Transverse colon (tissue), 4 donors: Measurements from ENCODE around the gene DHRS12. TPM values are rescaled to one million over a fixed set of nuclear protein-coding genes. Genes with fewer than 3 reads are reported as not detected.

Experiments
- DNase-seq: peaks from one replicate; pipeline ENCODE4 v3.0.0-alpha.2; 2019
- H3K27ac ChIP-seq, 4 donors: fragments of 200-600 bp; sonication (generic); 2 replicates each; pipeline ENCODE4 v1.5.1; 2016 to 2018; ENCODE audit warnings: inconsistent platforms in 4 of 4
- H3K27me3 ChIP-seq: fragments of 200-600 bp; sonication (generic); 2 replicates; pipeline ENCODE4 v1.5.1; 2017; ENCODE audit warnings: inconsistent platforms
- H3K36me3 ChIP-seq, 4 donors: fragments of 200-600 bp; sonication (generic); 2 replicates each; pipeline ENCODE4 v1.5.1; 2017 to 2019; ENCODE audit warnings: inconsistent platforms in 4 of 4
- H3K4me1 ChIP-seq, 4 donors: fragments of 200-600 bp; sonication (generic); 2 replicates each; pipeline ENCODE4 v1.5.1; 2017 to 2020; ENCODE audit warnings: inconsistent platforms in 4 of 4
- H3K4me3 ChIP-seq, 4 donors: fragments of 200-600 bp; sonication (generic); 1 replicate in 1 of 4; 2 replicates in 3 of 4; pipeline versions ENCODE4 v1.5.1 to v1.6.1; 2017 to 2019; ENCODE audit warnings: inconsistent platforms in 4 of 4
- H3K9me3 ChIP-seq, 2 donors: fragments of 200-600 bp; sonication (generic); 2 replicates each; pipeline ENCODE4 v1.5.1; 2017 to 2019; ENCODE audit warnings: inconsistent platforms in 2 of 2
- EP300 ChIP-seq: sonication (generic); formaldehyde crosslinking; IDR thresholded peaks from one replicate; pipeline ENCODE4 v1.6.1; 2017; ENCODE audit warnings: antibody characterized with exemption, low read depth
- POLR2A ChIP-seq: fragments of 450-650 bp; IDR thresholded peaks from one replicate; pipeline ENCODE4 v1.6.1; 2016; ENCODE audit warnings: antibody characterized with exemption, mild to moderate bottlenecking, moderate library complexity
- POLR2AphosphoS5 ChIP-seq, 3 donors: sonication (generic); formaldehyde crosslinking; IDR thresholded peaks; one replicate each; pipeline ENCODE4 v1.6.1; 2016; ENCODE audit warnings: antibody characterized with exemption in 3 of 3
- WGBS, 2 donors: methylation state at CpG; one replicate each; pipeline ENCODE4 v1.1.5; 2018; ENCODE audit warnings: low coverage in 1 of 2; 5-methylcytosine and 5-hydroxymethylcytosine counted together
- in situ Hi-C, 4 donors: fragments of 200-750 bp; cut with MboI; loops; one replicate each; pipeline versions ENCODE4 v1.15.0 to v1.15.1; 2017; ENCODE audit warnings: low sequenced_read_pairs in 3 of 4, low pct_ligation_motif_present in 1 of 4, low pct_unique_long_range_greater_than_20kb in 1 of 4
- intact Hi-C: fragments of 100-400 bp; cut with DNase I; formaldehyde crosslinking; loops from one replicate; pipeline ENCODE4 v1.15.1; 2023; ENCODE audit warnings: low total_unique reads
- total RNA-seq, 4 donors: library from RNA; depleted of rRNA; stranded (reverse); fragments of >200 nt; gene quantifications; one replicate each; pipeline ENCODE4 v1.1.0, GENCODE V29; 2016
- TF ChIP-seq, protein P1 (sequence below), 5 experiments: fragments of 200-600 bp in 3 of 5; fragments of 450-650 bp in 2 of 5; sonication (generic) in 3 of 5; IDR thresholded peaks; 1 replicate in 2 of 5; 2 replicates in 3 of 5; pipeline ENCODE4 v1.5.1; 2016 to 2017; ENCODE audit warnings: antibody characterized with exemption in 5 of 5, inconsistent platforms in 3 of 5, mild to moderate bottlenecking in 2 of 5, moderate library complexity in 1 of 5

DHRS12 gene
- total RNA-seq, 4 donors from 2014 or later = 5.2 to 17.8 (median 13.5) TPM

- no peak for DNase-seq
- H3K9me3 ChIP-seq = no peaks in the 10 kb centered on the region
- H3K27ac ChIP-seq = peak overlapping the region in 1 of 4 donors; percentile 16
- intact Hi-C loops (no loop called here), in situ Hi-C loops (loop anchor here (10.0 to 25.0 kb wide), 3 partner anchors 206 to 356 kb away; partner anchors contain the start of gene WDFY2 (in 1 of the 4))
- H3K27me3 ChIP-seq = no peaks in the 10 kb centered on the region
- WGBS, 2 donors = 64 to 67% methylated on average over 1 to 6 of the region's 6 CpGs
- no peak overlapping the region for H3K4me3 ChIP-seq
- H3K36me3 ChIP-seq = no peaks in the 10 kb centered on the region
- no peaks in the 10 kb centered on the region for H3K4me1 ChIP-seq
- TF ChIP-seq POLR2A = no peak
- TF ChIP-seq, protein P1, sequence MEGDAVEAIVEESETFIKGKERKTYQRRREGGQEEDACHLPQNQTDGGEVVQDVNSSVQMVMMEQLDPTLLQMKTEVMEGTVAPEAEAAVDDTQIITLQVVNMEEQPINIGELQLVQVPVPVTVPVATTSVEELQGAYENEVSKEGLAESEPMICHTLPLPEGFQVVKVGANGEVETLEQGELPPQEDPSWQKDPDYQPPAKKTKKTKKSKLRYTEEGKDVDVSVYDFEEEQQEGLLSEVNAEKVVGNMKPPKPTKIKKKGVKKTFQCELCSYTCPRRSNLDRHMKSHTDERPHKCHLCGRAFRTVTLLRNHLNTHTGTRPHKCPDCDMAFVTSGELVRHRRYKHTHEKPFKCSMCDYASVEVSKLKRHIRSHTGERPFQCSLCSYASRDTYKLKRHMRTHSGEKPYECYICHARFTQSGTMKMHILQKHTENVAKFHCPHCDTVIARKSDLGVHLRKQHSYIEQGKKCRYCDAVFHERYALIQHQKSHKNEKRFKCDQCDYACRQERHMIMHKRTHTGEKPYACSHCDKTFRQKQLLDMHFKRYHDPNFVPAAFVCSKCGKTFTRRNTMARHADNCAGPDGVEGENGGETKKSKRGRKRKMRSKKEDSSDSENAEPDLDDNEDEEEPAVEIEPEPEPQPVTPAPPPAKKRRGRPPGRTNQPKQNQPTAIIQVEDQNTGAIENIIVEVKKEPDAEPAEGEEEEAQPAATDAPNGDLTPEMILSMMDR (IDR thresholded peaks at IDR 0.05) = no peak
- TF ChIP-seq EP300 = no peak
- TF ChIP-seq POLR2AphosphoS5 (IDR thresholded peaks at IDR 0.05) = no peak
Measured at GRCh38 chr13:51793570-51794271, 10.2 kb downstream of the DHRS12 start.

GRCh38 chr13:51786425-51787265 lies 17.3 kb downstream of the DHRS12 start:
- Histone ChIP-seq H3K9me3 (no peaks in the 10 kb centered on the region), H3K27me3 (no peaks in the 10 kb centered on the region), H3K27ac (peak overlapping the region in 3 of 4 donors; percentile 6 to 35 (median 33)), H3K36me3 (no peaks in the 10 kb centered on the region), H3K4me1 (peaks cover 0 to 34% (median 8%) of the 10 kb centered on the region in 4 donors), H3K4me3 (no peak overlapping the region)
- in situ Hi-C loops (loop anchor here in 2 of 4 donors (25.0 kb wide), 2 partner anchors 199 to 349 kb away; partner anchors contain the start of gene WDFY2 (in 1 of the 2)), intact Hi-C loops (loop anchor here (5.0 kb wide), 1 partner anchor 1699 kb away; no protein-coding TSS in a partner anchor)
- no peak for DNase-seq
- WGBS, 2 donors = 71% methylated on average over 5 to 10 of the region's 10 CpGs
- TF ChIP-seq EP300 = no peak
- no peak for TF ChIP-seq POLR2AphosphoS5 (IDR thresholded peaks at IDR 0.05)
- no peak for TF ChIP-seq POLR2A
- TF ChIP-seq, protein P1 (IDR thresholded peaks at IDR 0.05) = no peak

GRCh38 chr13:51785712-51786424 lies 18.1 kb downstream of the DHRS12 start:
- WGBS, 2 donors = 48% methylated on average over 12 of the region's 12 CpGs; no CpG with 5 or more reads in 1 of the 2 donors
- H3K4me3 ChIP-seq = no peak overlapping the region
- TF ChIP-seq EP300 (no peak), POLR2AphosphoS5 (IDR thresholded peaks at IDR 0.05) (peak in 1 of 3 donors; percentile 14)
- in situ Hi-C loops (loop anchor here in 2 of 4 donors (25.0 kb wide), 2 partner anchors 199 to 349 kb away; partner anchors contain the start of gene WDFY2 (in 1 of the 2)), intact Hi-C loops (loop anchor here (5.0 kb wide), 1 partner anchor 1699 kb away; no protein-coding TSS in a partner anchor)
- no peaks in the 10 kb centered on the region for H3K9me3 ChIP-seq
- H3K36me3 ChIP-seq = no peaks in the 10 kb centered on the region
- peaks cover 0 to 34% (median 8%) of the 10 kb centered on the region in 4 donors for H3K4me1 ChIP-seq
- no peak for DNase-seq
- H3K27me3 ChIP-seq = no peaks in the 10 kb centered on the region
- H3K27ac ChIP-seq = peak overlapping the region in 2 of 4 donors; percentile 15 to 33

DNA sequence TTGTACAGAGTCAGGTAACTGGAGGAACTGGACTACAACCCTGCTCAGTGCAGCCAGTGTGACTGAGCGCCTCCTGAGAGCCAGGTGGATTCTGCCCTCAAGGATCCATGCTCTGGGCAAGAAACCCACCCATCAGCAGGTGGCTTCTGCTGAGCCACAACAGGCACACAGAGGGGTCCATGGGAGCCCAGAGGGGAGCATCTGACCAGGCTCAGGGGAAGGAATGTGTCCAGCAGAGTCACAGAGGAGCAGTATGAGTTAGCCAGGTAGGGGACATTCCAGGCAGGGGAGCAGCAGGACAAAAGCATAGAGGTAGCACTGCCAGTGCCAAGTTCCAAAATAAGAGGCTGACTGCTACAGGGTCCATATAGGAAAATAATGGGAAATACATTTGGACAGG lies 19.9 kb downstream of the DHRS12 start:
- no peak for DNase-seq
- WGBS, 2 donors = 94% methylated on average over 1 of the region's 1 CpG; no CpG with 5 or more reads in 1 of the 2 donors
- H3K9me3 ChIP-seq = no peaks in the 10 kb centered on the region
- peak overlapping the region in 1 of 4 donors; percentile 19 for H3K27ac ChIP-seq
- intact Hi-C loops (no loop called here), in situ Hi-C loops (loop anchor here in 2 of 4 donors (25.0 kb wide), 2 partner anchors 197 to 347 kb away; partner anchors contain the start of gene WDFY2 (in 1 of the 2))
- no peaks in the 10 kb centered on the region for H3K27me3 ChIP-seq
- H3K4me1 ChIP-seq = peaks cover 0 to 34% (median 8%) of the 10 kb centered on the region in 4 donors
- H3K36me3 ChIP-seq = no peaks in the 10 kb centered on the region
- TF ChIP-seq, protein P1 (IDR thresholded peaks at IDR 0.05) = no peak
- no peak for TF ChIP-seq POLR2AphosphoS5 (IDR thresholded peaks at IDR 0.05)
- TF ChIP-seq POLR2A = no peak
- TF ChIP-seq EP300 = no peak
- no peak overlapping the region for H3K4me3 ChIP-seq
